HG02943 (cell line): ENCODE data around the gene ZFP3.
"Not testable (repeated sequence)": the region's sequence is repeated elsewhere in the genome, so short reads cannot be mapped to it uniquely, and the experiment has no call there.

Experiments
- ATAC-seq: cut with Tn5 transposase; IDR thresholded peaks from one replicate; pipeline ENCODE4 v1.9.1; 2021; ENCODE audit warnings: mild to moderate bottlenecking, low read depth, moderate library complexity; ENCODE audit not compliant: unreplicated experiment

Gene ZFP3

DNA sequence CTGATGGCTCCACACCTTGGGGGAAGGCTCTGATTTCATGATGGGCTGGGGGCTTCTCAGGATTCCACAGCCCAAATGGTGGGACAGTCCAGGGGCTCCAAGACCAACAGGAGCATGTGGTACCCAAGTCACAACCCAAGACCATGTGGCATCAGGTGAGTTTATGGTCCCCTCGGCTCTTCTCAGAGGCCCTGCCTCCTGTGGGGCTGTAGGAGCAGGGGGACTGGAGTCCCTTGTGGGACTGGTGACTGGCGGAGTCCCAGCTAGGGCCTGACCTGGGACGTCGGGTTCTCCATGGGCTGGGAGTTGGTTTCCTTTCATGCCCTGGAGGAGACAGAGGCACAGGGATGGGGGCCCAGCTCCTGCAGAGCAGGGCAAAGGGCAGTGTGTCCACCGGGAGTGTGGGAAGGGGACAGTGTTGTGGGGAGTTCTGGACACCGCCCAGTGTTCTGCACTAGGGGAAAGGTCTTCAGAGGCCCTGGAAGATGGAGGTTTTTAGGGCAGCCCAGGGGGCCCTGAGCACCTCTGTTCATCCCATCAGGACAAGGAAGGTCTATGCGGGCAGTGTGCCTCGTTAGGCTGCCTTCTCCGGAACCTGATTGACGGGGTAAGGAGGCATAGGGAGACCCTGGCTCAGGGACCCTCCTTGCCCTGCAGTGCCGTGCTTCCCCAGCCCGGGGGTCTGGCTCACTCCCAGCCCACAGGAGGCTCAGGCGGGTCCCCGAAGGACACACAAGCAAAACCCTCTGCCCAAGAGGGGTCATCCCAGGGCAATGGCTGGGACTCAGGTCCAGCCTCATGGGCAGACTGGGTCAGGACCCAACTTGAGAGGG, 58.5 kb downstream of the ZFP3 start:
- ATAC-seq, result not testable (repeated sequence)

DNA sequence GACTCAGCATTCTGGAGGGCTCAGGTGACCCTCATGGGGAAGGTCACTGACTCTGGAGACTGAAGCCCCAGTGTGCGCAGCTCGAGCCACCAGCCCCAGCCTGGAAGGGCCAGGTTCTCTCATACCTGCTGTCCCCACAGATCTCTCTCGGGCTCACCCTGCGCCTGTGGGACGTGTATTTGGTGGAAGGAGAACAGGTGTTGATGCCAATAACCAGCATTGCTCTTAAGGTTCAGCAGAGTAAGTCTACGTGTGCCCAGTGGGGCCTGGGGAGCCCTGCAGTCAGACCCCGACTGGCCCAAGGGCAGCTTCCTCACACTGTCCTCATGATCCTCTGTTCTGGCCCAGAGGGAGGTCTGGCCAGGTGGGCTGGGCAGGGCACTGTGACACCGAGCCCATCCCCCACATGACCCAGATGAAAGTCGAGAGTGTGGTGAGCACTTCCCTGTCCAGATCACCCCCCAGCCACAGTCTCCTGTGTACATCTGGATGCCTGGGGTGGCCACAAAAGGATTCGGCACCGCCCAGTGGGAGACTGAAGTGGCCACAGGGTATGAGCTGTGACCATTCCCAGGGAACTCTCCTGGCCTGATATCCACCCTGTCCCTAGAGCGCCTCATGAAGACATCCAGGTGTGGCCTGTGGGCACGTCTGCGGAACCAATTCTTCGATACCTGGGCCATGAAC, 59.4 kb downstream of the ZFP3 start:
- ATAC-seq, result not testable (repeated sequence)

DNA sequence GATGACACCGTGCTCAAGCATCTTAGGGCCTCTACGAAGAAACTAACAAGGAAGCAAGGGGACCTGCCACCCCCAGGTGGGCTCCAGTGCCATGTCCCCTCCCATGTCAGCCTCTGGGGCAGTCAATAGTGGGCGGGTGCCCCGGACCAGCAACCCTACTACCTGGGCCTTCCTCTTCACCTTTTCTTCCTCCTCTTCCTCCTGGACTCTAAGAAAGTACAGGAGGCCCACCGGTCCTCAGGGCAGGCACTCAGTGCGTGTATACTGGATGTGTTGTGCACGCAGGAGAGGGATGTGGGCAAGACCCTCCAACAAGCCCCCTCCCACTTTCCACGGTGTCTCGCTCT, 59.9 kb downstream of the ZFP3 start:
- not testable (repeated sequence) for ATAC-seq

DNA sequence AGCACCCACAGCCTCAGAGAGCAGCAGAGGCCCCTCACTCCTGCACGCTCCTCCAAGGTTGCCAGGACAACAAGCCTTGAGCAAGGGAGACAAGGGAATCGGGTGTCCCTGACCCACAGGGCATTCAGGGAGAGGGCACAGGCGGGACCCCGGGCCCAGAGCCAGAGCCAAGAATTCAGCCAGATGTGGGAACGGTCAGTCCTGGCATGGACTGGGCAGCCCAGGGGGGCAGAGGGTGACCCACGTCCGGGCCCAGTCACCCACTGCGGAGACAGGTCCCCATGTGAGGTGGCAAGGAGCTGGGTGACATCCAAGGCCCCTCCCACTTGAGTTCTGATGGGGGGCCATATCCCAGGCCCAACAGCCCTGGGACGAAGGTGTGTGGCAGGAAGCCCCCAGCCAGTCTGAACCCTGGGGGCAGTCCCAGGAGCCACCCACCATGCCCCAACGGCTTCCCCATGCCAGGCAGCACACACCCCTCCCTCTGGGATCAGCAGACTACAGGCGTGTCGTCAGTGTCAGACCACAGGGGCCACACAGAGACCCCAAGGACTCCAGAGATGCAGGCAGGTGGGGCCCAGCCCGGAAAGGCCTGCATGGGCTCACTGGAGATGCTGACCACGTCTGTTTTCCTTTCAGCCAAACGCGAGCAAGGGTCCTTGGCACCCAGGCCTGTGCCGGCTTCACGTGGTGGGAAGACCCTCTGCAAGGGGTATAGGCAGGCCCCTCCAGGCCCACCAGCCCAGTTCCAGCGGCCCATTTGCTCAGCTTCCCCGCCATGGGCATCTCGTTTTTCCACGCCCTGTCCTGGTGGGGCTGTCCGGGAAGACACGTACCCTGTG, 60.6 kb downstream of the ZFP3 start:
- ATAC-seq, result no peak

DNA sequence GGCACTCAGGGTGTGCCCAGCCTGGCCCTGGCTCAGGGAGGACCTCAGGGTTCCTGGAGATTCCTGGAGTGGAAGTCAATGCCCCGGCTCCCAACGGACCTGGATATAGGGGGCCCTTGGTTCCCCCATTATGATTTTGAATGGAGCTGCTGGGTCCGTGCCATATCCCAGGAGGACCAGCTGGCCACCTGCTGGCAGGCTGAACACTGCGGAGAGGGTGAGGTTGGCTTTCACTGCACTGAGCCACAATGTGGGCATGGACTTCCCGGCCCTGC, 61.1 kb downstream of the ZFP3 start:
- no peak for ATAC-seq

DNA sequence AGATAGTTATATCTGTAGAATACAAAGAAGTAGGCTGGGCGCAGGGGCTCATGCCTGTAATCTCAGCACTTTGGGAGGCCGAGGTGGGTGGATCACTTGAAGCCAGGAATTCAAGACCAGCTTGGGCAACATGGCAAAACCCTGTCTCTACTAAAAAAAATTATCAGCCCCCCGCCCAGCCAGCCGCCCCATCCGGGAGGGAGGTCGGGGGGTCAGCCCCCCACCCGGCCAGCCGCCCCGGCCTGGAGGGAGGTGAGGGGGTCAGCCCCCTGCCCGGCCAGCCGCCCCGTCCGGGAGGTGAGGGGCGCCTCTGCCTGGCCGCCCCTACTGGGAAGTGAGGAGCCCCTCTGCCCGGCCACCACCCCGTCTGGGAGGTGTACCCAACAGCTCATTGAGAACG, 64.6 kb downstream of the ZFP3 start:
- ATAC-seq, result not testable (repeated sequence)
